ENCODE measurements around the gene DDB1.

DDB1 gene

DNA sequence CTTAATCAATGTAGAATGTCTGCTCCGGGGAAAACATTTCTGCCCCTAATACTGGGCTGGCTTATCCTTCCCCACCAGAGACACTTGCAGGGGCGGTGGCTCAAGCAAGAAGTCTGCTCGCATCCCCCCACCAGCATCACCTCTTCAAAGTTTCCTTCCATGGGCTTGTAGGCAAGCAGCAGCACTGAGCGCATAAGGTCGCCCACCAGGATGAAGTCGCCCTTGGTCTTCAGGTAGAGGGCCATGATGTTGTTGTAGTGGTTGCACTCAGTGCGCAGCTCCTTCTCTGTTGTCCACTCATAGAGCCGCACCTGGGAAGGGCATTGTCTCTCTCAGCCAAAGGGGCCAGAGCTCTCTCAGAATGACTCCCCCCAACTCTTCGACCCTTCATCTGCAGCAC lies 29.2 kb downstream of the DDB1 start:
- no peaks in the 10 kb centered on the region for H3K27me3 ChIP-seq (ENCODE audit: control insufficient read depth, low read length)
- no peaks in the 10 kb centered on the region for H3K9me3 ChIP-seq (ENCODE audit: control insufficient read depth, insufficient read depth, low read length)
- no peaks in the 10 kb centered on the region for H3K79me2 ChIP-seq (ENCODE audit: control insufficient read depth, low read length)
- no peaks in the 10 kb centered on the region for H3K9me2 ChIP-seq (replicated peaks; ENCODE audit: control insufficient read depth, low read length)
- peaks cover 96% of the 10 kb centered on the region for H3K36me3 ChIP-seq (ENCODE audit: control insufficient read depth, low read length)
- no peak overlapping the region for H3K27ac ChIP-seq (ENCODE audit: low read depth, low read length)
- no peaks in the 10 kb centered on the region; the same call in 1 of the 2 replicates for H4K20me1 ChIP-seq (ENCODE audit: control insufficient read depth, insufficient read depth, low read depth, low read length)
- TF ChIP-seq, protein P1, sequence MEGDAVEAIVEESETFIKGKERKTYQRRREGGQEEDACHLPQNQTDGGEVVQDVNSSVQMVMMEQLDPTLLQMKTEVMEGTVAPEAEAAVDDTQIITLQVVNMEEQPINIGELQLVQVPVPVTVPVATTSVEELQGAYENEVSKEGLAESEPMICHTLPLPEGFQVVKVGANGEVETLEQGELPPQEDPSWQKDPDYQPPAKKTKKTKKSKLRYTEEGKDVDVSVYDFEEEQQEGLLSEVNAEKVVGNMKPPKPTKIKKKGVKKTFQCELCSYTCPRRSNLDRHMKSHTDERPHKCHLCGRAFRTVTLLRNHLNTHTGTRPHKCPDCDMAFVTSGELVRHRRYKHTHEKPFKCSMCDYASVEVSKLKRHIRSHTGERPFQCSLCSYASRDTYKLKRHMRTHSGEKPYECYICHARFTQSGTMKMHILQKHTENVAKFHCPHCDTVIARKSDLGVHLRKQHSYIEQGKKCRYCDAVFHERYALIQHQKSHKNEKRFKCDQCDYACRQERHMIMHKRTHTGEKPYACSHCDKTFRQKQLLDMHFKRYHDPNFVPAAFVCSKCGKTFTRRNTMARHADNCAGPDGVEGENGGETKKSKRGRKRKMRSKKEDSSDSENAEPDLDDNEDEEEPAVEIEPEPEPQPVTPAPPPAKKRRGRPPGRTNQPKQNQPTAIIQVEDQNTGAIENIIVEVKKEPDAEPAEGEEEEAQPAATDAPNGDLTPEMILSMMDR (IDR thresholded peaks at IDR 0.05; ENCODE audit: low read depth, low read length, poor library complexity, severe bottlenecking), result no peak
- TF ChIP-seq EZH2phosphoT487 (IDR thresholded peaks at IDR 0.05; ENCODE audit: borderline replicate concordance, low read length), result no peak
- no peak overlapping the region for H3K4me2 ChIP-seq (ENCODE audit: low read length)
- no peak overlapping the region for H3K4me3 ChIP-seq (ENCODE audit: low read length)
- no peaks in the 10 kb centered on the region for H3K4me1 ChIP-seq (ENCODE audit: control insufficient read depth, low read length)
- no peaks in the 10 kb centered on the region for H3F3A ChIP-seq (ENCODE audit: control insufficient read depth, insufficient read depth)

DNA sequence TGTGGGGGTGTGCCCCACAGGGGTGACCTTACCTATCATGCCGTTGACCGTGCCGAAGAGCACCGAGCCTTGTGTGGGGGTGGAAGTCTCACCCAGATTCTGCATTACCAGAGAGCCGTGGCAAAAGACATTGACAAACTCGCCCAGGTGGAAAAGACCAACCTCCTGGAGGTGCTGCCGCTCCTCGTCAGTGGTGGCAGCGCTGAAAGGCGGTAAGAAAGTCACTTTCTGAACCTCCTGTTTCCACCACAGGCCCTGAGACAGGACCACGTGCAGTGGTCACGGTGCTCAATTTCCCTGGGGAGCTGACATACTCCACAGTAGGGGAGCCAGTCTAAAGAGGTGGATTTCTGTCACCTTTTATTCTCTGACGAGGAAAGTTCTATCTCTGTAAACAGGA lies 30.4 kb downstream of the DDB1 start:
- Histone ChIP-seq H3K4me2 (ENCODE audit: low read length) (no peak overlapping the region), H4K20me1 (ENCODE audit: control insufficient read depth, insufficient read depth, low read depth, low read length) (no peaks in the 10 kb centered on the region; the same call in 1 of the 2 replicates), H3K36me3 (ENCODE audit: control insufficient read depth, low read length) (peaks cover 96% of the 10 kb centered on the region), H3K4me1 (ENCODE audit: control insufficient read depth, low read length) (no peaks in the 10 kb centered on the region), H3K9me3 (ENCODE audit: control insufficient read depth, insufficient read depth, low read length) (no peaks in the 10 kb centered on the region), H3K27me3 (ENCODE audit: control insufficient read depth, low read length) (no peaks in the 10 kb centered on the region), H3K4me3 (ENCODE audit: low read length) (no peak overlapping the region), H3K79me2 (ENCODE audit: control insufficient read depth, low read length) (no peaks in the 10 kb centered on the region), H3F3A (ENCODE audit: control insufficient read depth, insufficient read depth) (peaks cover 9% of the 10 kb centered on the region), H3K9me2 (replicated peaks; ENCODE audit: control insufficient read depth, low read length) (no peaks in the 10 kb centered on the region), H3K27ac (ENCODE audit: low read depth, low read length) (no peak overlapping the region)
- no peak for TF ChIP-seq EZH2phosphoT487 (IDR thresholded peaks at IDR 0.05; ENCODE audit: borderline replicate concordance, low read length)
- TF ChIP-seq, protein P1 (IDR thresholded peaks at IDR 0.05; ENCODE audit: low read depth, low read length, poor library complexity, severe bottlenecking), result no peak

DNA sequence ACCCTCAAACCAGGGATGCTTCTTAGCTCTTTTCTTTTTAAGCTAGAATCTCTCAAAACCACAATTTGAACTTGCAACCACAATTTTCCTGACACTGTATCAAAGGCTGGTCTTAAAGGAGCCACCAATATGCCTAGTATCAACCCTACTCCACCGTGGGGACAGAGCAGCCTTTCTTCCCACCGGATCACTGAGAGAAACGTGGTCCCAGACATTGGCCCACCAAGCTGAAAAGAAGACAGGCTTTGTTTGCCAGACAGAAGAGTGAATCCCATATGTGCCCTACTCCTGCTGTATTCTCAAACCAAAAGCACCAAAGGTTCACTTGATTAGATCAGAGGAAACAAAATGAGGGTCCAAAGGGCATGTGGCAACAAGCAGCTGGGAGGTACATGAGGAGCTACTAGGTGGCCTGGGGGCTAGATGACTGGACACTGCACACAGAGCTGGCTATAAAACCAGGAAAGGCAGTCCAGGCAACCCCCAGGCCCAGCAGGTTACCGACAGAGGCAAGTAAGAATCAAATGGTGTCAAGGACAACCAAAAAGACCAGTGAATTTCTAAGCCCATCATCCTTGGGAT lies 34.2 kb downstream of the DDB1 start:
- no peaks in the 10 kb centered on the region for H3K27me3 ChIP-seq (ENCODE audit: control insufficient read depth, low read length)
- no peak overlapping the region for H3K27ac ChIP-seq (ENCODE audit: low read depth, low read length)
- H3F3A ChIP-seq (ENCODE audit: control insufficient read depth, insufficient read depth), result peaks cover 21% of the 10 kb centered on the region
- peaks cover 67% of the 10 kb centered on the region for H3K36me3 ChIP-seq (ENCODE audit: control insufficient read depth, low read length)
- H3K4me1 ChIP-seq (ENCODE audit: control insufficient read depth, low read length), result peaks cover 15% of the 10 kb centered on the region
- H3K79me2 ChIP-seq (ENCODE audit: control insufficient read depth, low read length), result peaks cover 6% of the 10 kb centered on the region
- H3K9me3 ChIP-seq (ENCODE audit: control insufficient read depth, insufficient read depth, low read length), result no peaks in the 10 kb centered on the region
- H3K9me2 ChIP-seq (replicated peaks; ENCODE audit: control insufficient read depth, low read length), result no peaks in the 10 kb centered on the region
- TF ChIP-seq, protein P1 (IDR thresholded peaks at IDR 0.05; ENCODE audit: low read depth, low read length, poor library complexity, severe bottlenecking), result no peak
- TF ChIP-seq EZH2phosphoT487 (IDR thresholded peaks at IDR 0.05; ENCODE audit: borderline replicate concordance, low read length), result no peak
- H4K20me1 ChIP-seq (ENCODE audit: control insufficient read depth, insufficient read depth, low read depth, low read length), result no peaks in the 10 kb centered on the region; the same call in 1 of the 2 replicates
- no peak overlapping the region for H3K4me2 ChIP-seq (ENCODE audit: low read length)
- no peak overlapping the region for H3K4me3 ChIP-seq (ENCODE audit: low read length)
